GM12801 (cell line): ENCODE measurements around the gene FBLN2.

Experiments used
- TF ChIP-seq, protein P1 (sequence below): IDR thresholded peaks from one replicate; pipeline ENCODE4 v1.5.1; 2011; ENCODE audit warnings: control low read depth; ENCODE audit not compliant: insufficient read length; ENCODE audit errors: extremely low read depth

FBLN2 gene

DNA sequence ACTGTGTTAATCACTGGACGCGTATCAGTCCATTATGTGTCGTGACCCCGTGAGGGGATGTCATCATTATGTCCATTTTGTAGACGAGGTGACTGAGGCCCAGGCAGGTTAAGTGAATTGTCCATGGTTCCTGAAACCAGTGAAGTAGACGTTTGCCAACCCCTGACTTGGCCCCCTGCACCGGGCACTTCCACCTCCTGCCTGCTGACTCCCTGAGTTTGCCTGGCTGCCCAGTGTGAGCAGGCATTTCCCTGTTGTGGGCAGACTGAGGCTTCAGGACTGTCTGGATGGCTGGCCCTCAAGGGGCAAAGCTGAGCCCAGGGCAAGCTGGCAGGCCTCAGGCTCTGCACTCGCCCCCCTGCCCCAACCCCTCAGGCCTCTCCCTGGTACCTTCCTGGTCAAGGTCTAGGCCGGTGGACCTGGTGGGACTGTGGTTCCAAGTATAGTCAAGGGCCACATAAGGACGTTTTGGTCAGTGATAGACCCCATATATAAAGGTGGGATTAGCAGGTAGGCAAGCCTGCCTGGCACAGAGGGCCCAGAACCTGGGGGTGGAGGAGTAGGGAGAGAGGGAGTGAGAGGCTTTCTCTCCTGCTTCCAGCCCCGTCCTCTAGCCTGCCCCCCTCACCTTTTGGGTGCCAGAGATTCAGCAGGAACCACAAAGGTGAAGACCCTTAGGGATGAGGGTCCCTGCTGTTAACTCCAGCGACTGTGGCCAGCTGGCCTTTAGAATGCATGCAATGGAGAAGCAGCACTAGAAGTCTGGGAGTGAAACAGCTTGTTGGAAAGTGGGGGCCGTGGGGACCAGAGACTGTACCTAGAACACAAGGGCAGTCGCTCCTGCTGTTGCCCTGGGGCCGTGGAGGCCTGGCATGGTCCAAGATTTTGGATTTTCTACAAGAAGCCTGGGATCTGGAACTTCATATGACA is 34.6 kb downstream of the FBLN2 start:
- TF ChIP-seq, protein P1, sequence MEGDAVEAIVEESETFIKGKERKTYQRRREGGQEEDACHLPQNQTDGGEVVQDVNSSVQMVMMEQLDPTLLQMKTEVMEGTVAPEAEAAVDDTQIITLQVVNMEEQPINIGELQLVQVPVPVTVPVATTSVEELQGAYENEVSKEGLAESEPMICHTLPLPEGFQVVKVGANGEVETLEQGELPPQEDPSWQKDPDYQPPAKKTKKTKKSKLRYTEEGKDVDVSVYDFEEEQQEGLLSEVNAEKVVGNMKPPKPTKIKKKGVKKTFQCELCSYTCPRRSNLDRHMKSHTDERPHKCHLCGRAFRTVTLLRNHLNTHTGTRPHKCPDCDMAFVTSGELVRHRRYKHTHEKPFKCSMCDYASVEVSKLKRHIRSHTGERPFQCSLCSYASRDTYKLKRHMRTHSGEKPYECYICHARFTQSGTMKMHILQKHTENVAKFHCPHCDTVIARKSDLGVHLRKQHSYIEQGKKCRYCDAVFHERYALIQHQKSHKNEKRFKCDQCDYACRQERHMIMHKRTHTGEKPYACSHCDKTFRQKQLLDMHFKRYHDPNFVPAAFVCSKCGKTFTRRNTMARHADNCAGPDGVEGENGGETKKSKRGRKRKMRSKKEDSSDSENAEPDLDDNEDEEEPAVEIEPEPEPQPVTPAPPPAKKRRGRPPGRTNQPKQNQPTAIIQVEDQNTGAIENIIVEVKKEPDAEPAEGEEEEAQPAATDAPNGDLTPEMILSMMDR, result no peak

DNA sequence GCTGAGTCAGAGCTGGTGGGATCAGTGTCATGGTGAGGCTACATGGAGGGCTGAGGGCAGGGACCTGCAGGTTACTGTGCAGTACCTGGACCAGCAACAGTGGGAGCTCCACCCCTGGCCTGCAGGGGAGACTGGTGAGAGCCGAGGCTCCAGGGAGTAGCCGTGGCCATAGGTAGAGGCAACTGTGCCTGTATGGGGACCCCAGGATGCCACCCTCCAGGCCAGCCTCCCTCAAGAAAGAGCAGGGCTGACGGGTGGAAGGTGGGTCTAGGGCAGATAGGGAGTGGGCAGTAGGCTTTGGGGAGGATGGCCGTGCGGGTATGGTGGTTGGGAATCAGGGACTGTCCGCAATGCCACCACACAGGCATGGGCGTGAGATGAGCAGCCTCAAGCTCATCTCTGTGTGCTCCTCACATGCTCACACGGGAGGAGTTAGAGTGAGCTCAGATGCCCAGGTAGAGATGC is 35.5 kb downstream of the FBLN2 start:
- TF ChIP-seq, protein P1, result no peak

DNA sequence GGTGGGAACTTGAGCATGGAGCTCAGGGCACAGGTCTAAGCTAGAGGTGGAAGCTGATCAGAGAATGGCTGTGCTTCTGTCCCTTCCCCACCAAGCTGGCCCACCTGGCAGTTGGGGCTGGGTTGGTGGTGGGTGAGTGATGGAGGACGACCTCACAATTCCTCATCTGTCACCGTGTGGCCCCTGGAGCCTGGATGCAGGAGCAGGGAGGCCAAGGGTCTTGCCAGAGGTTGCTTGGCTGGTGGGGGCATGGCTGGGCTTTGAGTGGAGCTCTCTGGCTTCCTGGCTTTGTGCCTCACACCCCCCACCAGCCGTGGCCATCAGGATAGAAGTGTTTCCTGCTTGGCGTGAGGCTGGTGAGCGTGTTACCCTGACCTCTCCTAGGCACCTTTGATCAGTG is 36.0 kb downstream of the FBLN2 start:
- TF ChIP-seq, protein P1, result no peak

DNA sequence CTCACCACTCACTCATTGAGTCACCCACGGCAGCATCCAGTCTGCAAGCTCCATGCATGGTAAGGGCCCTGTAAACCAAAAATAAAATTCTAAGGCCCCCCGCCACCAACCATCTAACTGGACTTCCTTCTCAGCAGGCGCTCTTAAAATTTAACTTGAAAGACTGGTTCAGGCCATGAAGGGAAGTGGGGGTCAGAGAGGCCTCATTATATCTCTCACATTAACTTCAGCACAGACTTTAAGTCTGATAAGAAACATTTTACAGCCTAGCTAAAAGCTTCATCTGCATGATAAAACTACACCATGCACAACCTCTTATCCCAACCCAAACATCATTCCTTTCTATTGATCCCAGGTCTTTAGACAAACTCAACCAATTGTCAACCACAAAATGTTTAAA is 38.5 kb downstream of the FBLN2 start:
- TF ChIP-seq, protein P1, result no peak

DNA sequence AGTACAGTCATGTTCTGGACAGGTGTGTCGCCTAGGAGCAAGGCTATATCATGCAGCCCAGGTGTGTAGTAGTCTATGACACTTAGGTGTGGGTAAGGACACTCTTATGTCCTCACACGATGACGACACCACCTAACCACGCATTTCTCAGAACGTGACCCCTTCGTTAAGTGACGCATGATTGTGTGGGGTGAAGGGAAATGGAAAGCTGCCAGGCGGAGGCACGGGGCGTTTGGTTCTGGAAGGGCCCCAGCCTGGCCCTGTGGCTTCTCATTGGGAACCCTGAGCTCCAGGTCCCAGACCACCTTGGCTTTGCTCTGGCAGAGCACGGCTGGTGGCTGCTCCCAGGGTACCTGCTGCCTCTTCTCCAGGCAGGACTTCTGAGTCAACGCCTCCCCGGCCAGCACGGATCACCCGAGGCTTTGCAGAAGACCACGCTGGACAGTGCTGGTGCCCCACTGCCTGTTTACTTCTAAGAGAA is 39.3 kb downstream of the FBLN2 start:
- TF ChIP-seq, protein P1, result no peak

DNA sequence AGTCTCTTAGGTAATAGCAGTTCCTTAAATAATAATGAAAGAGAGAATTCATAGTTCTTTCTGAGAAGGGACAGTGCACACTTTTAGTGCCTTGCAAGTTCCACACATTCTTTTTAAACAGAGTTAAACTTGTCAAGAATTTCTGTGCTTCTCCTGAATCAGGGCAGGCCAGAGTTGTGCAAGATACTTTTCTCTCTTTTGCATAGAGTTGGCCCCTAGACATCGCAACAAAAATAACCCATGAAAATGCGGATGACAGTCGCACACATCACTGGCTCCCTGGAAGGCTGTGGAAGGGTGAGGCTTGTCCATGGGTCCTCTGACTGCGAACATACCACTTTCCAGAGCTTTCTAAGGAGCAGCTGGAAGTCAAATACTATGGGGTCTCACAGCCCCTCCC is 40.1 kb downstream of the FBLN2 start:
- TF ChIP-seq, protein P1, result no peak

DNA sequence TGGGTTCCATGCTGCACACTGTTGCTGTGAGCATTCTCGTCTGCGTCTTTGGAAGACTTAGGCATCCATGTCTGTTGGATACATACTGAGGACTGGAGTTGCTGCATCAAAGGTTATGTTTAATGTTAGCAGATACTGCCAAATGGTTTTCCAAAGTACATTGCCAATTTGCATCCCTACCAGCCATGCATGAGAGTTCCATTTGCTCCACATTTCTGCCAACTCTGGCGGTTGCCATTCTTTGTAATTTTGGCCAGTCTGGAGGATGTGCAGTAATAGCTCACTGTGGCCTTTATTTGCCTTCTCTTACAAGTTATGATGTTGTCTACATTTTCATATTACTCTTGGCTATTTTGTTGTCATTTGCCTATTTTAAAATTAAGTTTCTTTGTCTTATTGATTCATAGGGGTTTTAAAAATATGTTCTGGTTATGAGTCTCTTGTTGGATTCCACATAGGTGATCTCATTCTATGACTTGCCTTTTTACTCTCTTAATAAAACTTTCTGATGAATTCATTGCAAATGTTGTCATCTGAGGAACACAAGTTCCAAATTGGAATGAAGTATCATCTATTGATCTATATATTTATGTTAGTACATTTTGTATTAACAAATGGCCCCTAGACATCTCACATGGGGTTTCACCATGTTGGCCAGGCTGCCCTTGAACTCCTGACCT is 42.1 kb downstream of the FBLN2 start:
- TF ChIP-seq, protein P1, result no peak
